Retinal pigment epithelial cell (primary cell): ENCODE results near the gene C10orf53.
"Not testable (repeated sequence)": the region's sequence is repeated elsewhere in the genome, so short reads cannot be mapped to it uniquely, and the experiment has no call there.

ENCODE experiments used
- DNase-seq: peaks from one replicate; pipeline ENCODE4 v3.0.0-alpha.2; 2010; ENCODE audit warnings: low read depth
- H3K4me3 ChIP-seq: 2 replicates; pipeline ENCODE4 v1.5.1; 2011; ENCODE audit warnings: mild to moderate bottlenecking, low read length, control low read depth, moderate library complexity
- TF ChIP-seq, protein P1 (sequence below): conservative IDR thresholded peaks from 2 replicates; pipeline ENCODE4 v1.5.1; 2011; ENCODE audit warnings: low read depth, low read length, control low read depth, inconsistent platforms

The C10orf53 gene

DNA sequence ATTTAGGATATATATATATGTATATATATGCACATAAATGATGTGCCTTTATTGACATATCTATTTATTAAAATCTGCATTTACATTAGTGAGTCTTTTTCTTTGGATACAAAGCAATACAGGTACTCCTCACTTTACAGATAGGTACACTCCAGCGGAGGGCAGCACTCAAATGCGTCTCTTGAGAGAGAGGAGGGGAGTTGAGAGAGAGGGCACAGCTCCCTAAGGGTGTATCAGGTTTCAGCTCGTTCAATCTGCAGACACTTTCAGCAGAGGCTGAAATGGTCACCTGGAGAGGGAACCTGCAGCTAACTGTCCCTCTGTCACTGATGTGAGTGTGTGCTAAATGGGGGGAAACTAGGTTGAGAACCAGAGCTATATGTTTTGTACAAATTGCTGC lies 21.5 kb downstream of the C10orf53 start:
- H3K4me3 ChIP-seq = no peak overlapping the region
- DNase-seq = no peak
- TF ChIP-seq, protein P1, sequence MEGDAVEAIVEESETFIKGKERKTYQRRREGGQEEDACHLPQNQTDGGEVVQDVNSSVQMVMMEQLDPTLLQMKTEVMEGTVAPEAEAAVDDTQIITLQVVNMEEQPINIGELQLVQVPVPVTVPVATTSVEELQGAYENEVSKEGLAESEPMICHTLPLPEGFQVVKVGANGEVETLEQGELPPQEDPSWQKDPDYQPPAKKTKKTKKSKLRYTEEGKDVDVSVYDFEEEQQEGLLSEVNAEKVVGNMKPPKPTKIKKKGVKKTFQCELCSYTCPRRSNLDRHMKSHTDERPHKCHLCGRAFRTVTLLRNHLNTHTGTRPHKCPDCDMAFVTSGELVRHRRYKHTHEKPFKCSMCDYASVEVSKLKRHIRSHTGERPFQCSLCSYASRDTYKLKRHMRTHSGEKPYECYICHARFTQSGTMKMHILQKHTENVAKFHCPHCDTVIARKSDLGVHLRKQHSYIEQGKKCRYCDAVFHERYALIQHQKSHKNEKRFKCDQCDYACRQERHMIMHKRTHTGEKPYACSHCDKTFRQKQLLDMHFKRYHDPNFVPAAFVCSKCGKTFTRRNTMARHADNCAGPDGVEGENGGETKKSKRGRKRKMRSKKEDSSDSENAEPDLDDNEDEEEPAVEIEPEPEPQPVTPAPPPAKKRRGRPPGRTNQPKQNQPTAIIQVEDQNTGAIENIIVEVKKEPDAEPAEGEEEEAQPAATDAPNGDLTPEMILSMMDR = no peak

GRCh38 chr10:49707585-49707984 lies 28.1 kb downstream of the C10orf53 start:
- no peak overlapping the region for H3K4me3 ChIP-seq
- DNase-seq = no peak
- TF ChIP-seq, protein P1 = no peak

DNA sequence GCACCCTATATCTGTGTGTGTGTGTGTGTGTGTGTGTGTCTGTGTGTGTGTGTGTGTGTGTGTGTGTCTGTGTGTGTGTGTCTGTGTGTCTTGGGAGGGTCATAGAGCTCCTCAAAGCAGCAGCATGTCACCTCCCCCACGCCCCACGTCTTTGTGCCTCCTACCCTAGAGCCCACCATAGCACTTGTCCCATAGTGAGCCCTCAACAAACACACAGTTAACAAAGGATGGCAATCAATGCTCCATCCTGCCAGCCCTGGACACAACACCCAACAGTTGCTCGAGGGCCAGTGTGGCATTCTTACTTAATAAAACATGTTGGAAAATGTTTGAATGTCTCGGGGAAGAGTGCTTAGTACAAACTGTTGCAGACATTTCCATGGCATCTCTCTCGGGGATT lies 30.5 kb downstream of the C10orf53 start:
- TF ChIP-seq, protein P1 = no peak
- H3K4me3 ChIP-seq = no peak overlapping the region
- no peak for DNase-seq

DNA sequence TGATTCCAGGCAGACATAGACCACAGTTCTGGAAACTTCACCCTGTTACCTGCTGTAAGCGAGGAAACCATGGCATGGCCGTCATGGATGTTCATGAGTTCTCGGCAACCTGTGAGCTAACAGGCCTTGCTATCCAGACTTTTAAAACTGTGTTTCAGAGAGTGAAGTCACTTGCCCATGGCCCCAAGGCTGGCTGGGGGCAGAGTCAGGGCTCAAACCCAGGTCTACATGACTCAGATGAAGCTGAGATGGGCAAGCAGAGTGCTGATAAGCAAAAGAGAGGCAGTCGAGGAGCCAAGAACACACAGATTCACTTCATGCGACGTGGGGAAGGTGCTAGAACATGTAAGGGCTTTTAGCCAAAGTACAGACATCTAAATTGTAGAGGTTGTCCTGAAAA lies 31.5 kb downstream of the C10orf53 start:
- TF ChIP-seq, protein P1 = no peak

GRCh38 chr10:49711481-49711880 lies 32.0 kb downstream of the C10orf53 start:
- TF ChIP-seq, protein P1 = no peak
- no peak overlapping the region for H3K4me3 ChIP-seq
- DNase-seq = no peak

More for the DNA sequence above, 31.5 kb downstream of the C10orf53 start:
- DNase-seq = no peak
- H3K4me3 ChIP-seq = no peak overlapping the region

DNA sequence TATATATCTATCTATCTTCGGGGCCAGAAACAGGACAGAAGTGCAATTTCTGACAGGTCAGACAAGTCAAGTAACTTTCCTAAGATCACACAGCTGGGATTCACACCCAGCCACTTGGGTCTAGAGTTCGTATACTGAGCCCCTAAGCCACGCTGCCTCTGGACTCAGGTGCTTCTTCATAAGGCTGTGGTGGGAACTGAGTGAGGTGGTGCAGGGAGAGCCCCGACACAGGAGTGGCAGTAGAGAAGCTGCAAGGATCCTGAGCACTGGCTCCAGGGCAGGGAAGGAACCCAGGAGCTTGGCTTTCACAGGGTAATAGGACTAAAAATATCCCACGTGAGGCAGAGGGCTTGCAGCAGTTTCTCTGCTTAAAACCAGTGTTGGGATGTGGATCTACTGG lies 33.8 kb downstream of the C10orf53 start:
- no peak overlapping the region for H3K4me3 ChIP-seq
- no peak for DNase-seq
- TF ChIP-seq, protein P1 = no peak

GRCh38 chr10:49715157-49715556 lies 35.7 kb downstream of the C10orf53 start:
- not testable (repeated sequence) for DNase-seq, H3K4me3 ChIP-seq

DNA sequence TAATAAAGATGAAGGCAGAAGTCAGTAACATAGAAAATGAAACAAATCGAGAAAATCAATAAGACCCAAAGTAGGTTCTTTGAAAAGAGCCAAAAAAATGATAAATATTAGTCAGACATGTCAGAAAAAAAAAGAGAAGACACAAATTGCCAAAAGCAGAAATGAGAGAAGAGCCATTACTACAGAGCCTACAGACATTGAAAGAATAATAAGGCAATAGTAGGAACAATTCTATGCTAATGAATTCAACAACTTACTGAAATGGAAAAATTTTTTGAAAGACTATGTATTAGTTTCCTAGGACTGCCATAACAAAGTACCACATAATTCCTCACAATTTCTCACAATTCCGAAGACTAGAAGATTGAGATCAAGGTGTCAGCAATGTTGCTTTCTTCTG lies 47.1 kb downstream of the C10orf53 start:
- TF ChIP-seq, protein P1 = no peak
- no peak for DNase-seq
- H3K4me3 ChIP-seq = no peak overlapping the region
